ENCODE measurements around the gene ZGRF1.

DNA sequence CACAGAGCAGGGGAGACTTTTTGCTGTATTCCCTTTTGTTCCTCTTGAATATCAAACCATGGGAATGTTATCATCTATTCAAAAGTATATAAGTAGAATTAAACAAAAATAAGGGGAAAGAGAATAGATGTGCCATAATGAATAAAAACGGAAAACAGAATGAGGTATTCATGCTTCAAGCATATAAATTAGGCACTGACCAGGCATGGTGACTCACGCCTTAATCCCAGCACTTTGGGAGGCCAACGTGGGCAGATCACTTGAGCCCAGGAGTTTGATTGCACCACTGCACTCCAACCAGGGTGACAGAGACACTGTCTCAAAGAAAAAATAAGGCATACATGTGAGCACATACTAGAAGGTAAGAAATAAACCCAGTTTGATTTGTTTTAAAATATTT lies 104.4 kb downstream of the ZGRF1 start:
- TF ChIP-seq, protein P1, sequence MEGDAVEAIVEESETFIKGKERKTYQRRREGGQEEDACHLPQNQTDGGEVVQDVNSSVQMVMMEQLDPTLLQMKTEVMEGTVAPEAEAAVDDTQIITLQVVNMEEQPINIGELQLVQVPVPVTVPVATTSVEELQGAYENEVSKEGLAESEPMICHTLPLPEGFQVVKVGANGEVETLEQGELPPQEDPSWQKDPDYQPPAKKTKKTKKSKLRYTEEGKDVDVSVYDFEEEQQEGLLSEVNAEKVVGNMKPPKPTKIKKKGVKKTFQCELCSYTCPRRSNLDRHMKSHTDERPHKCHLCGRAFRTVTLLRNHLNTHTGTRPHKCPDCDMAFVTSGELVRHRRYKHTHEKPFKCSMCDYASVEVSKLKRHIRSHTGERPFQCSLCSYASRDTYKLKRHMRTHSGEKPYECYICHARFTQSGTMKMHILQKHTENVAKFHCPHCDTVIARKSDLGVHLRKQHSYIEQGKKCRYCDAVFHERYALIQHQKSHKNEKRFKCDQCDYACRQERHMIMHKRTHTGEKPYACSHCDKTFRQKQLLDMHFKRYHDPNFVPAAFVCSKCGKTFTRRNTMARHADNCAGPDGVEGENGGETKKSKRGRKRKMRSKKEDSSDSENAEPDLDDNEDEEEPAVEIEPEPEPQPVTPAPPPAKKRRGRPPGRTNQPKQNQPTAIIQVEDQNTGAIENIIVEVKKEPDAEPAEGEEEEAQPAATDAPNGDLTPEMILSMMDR (IDR thresholded peaks at IDR 0.05), result no peak
- no peak for TF ChIP-seq POLR2A (IDR thresholded peaks at IDR 0.05)
